Esophagus squamous epithelium (tissue), 5 donors: ENCODE measurements around the gene FBXW4. TPM values are rescaled to one million over a fixed set of nuclear protein-coding genes. Genes with fewer than 3 reads are reported as not detected.

ENCODE experiments used
- DNase-seq: peaks from one replicate; lab custom pipeline; 2025; lab: John Stamatoyannopoulos, UW
- H3K27ac ChIP-seq, 4 donors: fragments of 200-600 bp; sonication (generic); one replicate each; pipeline ENCODE4 v1.5.1; 2016 to 2019; ENCODE audit warnings: mild to moderate bottlenecking in 1 of 4
- H3K27me3 ChIP-seq, 4 donors: fragments of 200-600 bp; sonication (generic); 1 replicate in 3 of 4; 2 replicates in 1 of 4; pipeline versions ENCODE4 v1.5.1 to v1.6.0; 2017 to 2021; ENCODE audit warnings: antibody characterized with exemption in 1 of 4
- H3K36me3 ChIP-seq, 3 donors: fragments of 200-600 bp; sonication (generic); one replicate each; pipeline ENCODE4 v1.5.1; 2016 to 2019
- H3K4me1 ChIP-seq, 3 donors: fragments of 200-600 bp; sonication (generic); one replicate each; pipeline ENCODE4 v1.5.1; 2017 to 2019
- H3K4me3 ChIP-seq, 4 donors: fragments of 200-600 bp; sonication (generic); 1 replicate in 3 of 4; 2 replicates in 1 of 4; pipeline ENCODE4 v1.5.1; 2016 to 2019; ENCODE audit warnings: mild to moderate bottlenecking in 2 of 4, moderate library complexity in 1 of 4
- H3K9me3 ChIP-seq, 3 donors: fragments of 200-600 bp; sonication (generic); one replicate each; pipeline ENCODE4 v1.5.1; 2016 to 2019
- CTCF ChIP-seq, 6 experiments: fragments of 450-650 bp in 4 of 6; fragments of 200-600 bp in 2 of 6; sonication (generic) in 2 of 6; IDR thresholded peaks; one replicate each; pipeline ENCODE4 v1.5.1; 2016 to 2019; ENCODE audit warnings: antibody characterized with exemption in 6 of 6, mild to moderate bottlenecking in 4 of 6, moderate library complexity in 4 of 6
- POLR2A ChIP-seq, 4 donors: fragments of 450-650 bp; IDR thresholded peaks; one replicate each; pipeline ENCODE4 v1.6.1; 2017; ENCODE audit warnings: antibody characterized with exemption in 4 of 4, mild to moderate bottlenecking in 4 of 4, moderate library complexity in 3 of 4
- WGBS, 2 donors: methylation state at CpG; one replicate each; pipeline ENCODE4 v1.1.5; 2018; 5-methylcytosine and 5-hydroxymethylcytosine counted together
- intact Hi-C: fragments of 100-400 bp; cut with DNase I; formaldehyde crosslinking; loops from one replicate; pipeline ENCODE4 v1.15.0; 2022
- total RNA-seq, 4 donors: library from RNA; depleted of rRNA; stranded (reverse); fragments of >200 nt; gene quantifications; one replicate each; pipeline ENCODE4 v1.1.0, GENCODE V29; 2016
- donor health status: DM: yes; HTN: yes; CAD: no.

FBXW4 gene
- total RNA-seq, 4 donors from 2014 or later, result 26.4 to 85.3 (median 44.0) TPM

GRCh38 chr10:101690461-101690860 lies 4.5 kb downstream of the FBXW4 start:
- H3K4me3 ChIP-seq, result no peak overlapping the region
- no peaks in the 10 kb centered on the region for H3K36me3 ChIP-seq
- no peak for DNase-seq
- intact Hi-C loops, result no loop called here
- no peak for TF ChIP-seq POLR2A (IDR thresholded peaks at IDR 0.05)
- TF ChIP-seq CTCF (IDR thresholded peaks at IDR 0.05), result no peak
- H3K27me3 ChIP-seq, result no peaks in the 10 kb centered on the region
- H3K27ac ChIP-seq, result no peak overlapping the region
- 45 to 59% methylated on average over 7 of the region's 7 CpGs for WGBS, 2 donors
- H3K4me1 ChIP-seq, result peaks cover 3 to 74% (median 19%) of the 10 kb centered on the region in 3 donors
- no peaks in the 10 kb centered on the region for H3K9me3 ChIP-seq

- Histone ChIP-seq H3K4me3 (no peak overlapping the region), H3K27me3 (no peaks in the 10 kb centered on the region), H3K4me1 (peaks cover 0 to 71% (median 16%) of the 10 kb centered on the region in 3 donors), H3K9me3 (no peaks in the 10 kb centered on the region), H3K27ac (no peak overlapping the region), H3K36me3 (no peaks in the 10 kb centered on the region)
- intact Hi-C loops, result no loop called here
- no peak for DNase-seq
- TF ChIP-seq POLR2A (IDR thresholded peaks at IDR 0.05), result no peak
- no peak for TF ChIP-seq CTCF (IDR thresholded peaks at IDR 0.05)
- 81 to 85% methylated on average over 3 of the region's 3 CpGs for WGBS, 2 donors
Observed at GRCh38 chr10:101687071-101687658, 7.8 kb downstream of the FBXW4 start.

GRCh38 chr10:101686133-101686925 lies 8.6 kb downstream of the FBXW4 start:
- Histone ChIP-seq H3K27me3 (no peaks in the 10 kb centered on the region), H3K36me3 (no peaks in the 10 kb centered on the region), H3K4me3 (no peak overlapping the region), H3K9me3 (no peaks in the 10 kb centered on the region), H3K4me1 (peaks cover 0 to 66% (median 20%) of the 10 kb centered on the region in 3 donors), H3K27ac (no peak overlapping the region)
- 80 to 90% methylated on average over 5 of the region's 5 CpGs for WGBS, 2 donors
- intact Hi-C loops, result no loop called here
- TF ChIP-seq POLR2A (IDR thresholded peaks at IDR 0.05) (no peak), CTCF (IDR thresholded peaks at IDR 0.05) (no peak)
- no peak for DNase-seq

GRCh38 chr10:101684782-101685181 lies 10.2 kb downstream of the FBXW4 start:
- no peaks in the 10 kb centered on the region for H3K27me3 ChIP-seq
- WGBS, 2 donors, result 96 to 100% methylated on average over 1 of the region's 1 CpG
- H3K36me3 ChIP-seq, result no peaks in the 10 kb centered on the region
- H3K9me3 ChIP-seq, result no peaks in the 10 kb centered on the region
- no peak for DNase-seq
- no peak overlapping the region for H3K4me3 ChIP-seq
- intact Hi-C loops, result no loop called here
- peaks cover 0 to 51% (median 15%) of the 10 kb centered on the region in 3 donors for H3K4me1 ChIP-seq
- no peak for TF ChIP-seq POLR2A (IDR thresholded peaks at IDR 0.05)
- no peak for TF ChIP-seq CTCF (IDR thresholded peaks at IDR 0.05)
- H3K27ac ChIP-seq, result no peak overlapping the region

- no peak for TF ChIP-seq CTCF (IDR thresholded peaks at IDR 0.05)
- no peak for TF ChIP-seq POLR2A (IDR thresholded peaks at IDR 0.05)
- intact Hi-C loops, result no loop called here
- Histone ChIP-seq H3K27me3 (no peaks in the 10 kb centered on the region), H3K27ac (no peak overlapping the region), H3K4me1 (peaks cover 0 to 36% (median 15%) of the 10 kb centered on the region in 3 donors), H3K9me3 (no peaks in the 10 kb centered on the region), H3K4me3 (no peak overlapping the region), H3K36me3 (no peaks in the 10 kb centered on the region)
- 89 to 95% methylated on average over 3 of the region's 3 CpGs for WGBS, 2 donors
- no peak for DNase-seq
Observed at GRCh38 chr10:101683276-101683675, 11.7 kb downstream of the FBXW4 start.
